Suprapubic skin (tissue), 4 donors: ENCODE data around the gene CEP85L.

Experiments
- CTCF ChIP-seq, 2 donors: fragments of 200-600 bp in 1 of 2; fragments of 450-650 bp in 1 of 2; sonication (generic) in 1 of 2; IDR thresholded peaks; one replicate each; pipeline ENCODE4 v1.5.1; 2016 to 2019; ENCODE audit warnings: antibody characterized with exemption in 2 of 2, mild to moderate bottlenecking in 1 of 2, moderate library complexity in 1 of 2
- EP300 ChIP-seq: sonication (generic); formaldehyde crosslinking; IDR thresholded peaks from one replicate; pipeline ENCODE4 v1.6.1; 2017; ENCODE audit warnings: antibody characterized with exemption
- POLR2A ChIP-seq, 2 donors: fragments of 450-650 bp; IDR thresholded peaks; one replicate each; pipeline ENCODE4 v1.6.1; 2017; ENCODE audit warnings: antibody characterized with exemption in 2 of 2, mild to moderate bottlenecking in 2 of 2, moderate library complexity in 2 of 2
- POLR2AphosphoS5 ChIP-seq, 3 donors: sonication (generic); formaldehyde crosslinking; IDR thresholded peaks; one replicate each; pipeline ENCODE4 v1.6.1; 2017; ENCODE audit warnings: antibody characterized with exemption in 3 of 3

GRCh38 chr6:118621799-118622470 lies 29.5 kb downstream of the CEP85L start:
- TF ChIP-seq EP300 (no peak), CTCF (IDR thresholded peaks at IDR 0.05) (no peak), POLR2A (IDR thresholded peaks at IDR 0.05) (no peak), POLR2AphosphoS5 (IDR thresholded peaks at IDR 0.05) (no peak)
